Stimulated activated CD8-positive, alpha-beta memory T cell treated with anti-CD3 and anti-CD28 coated beads, Interleukin-7, amount 100 ng/mL, for 1 hour (primary cell): Measurements from ENCODE around the gene ERCC3.
"Not testable (repeated sequence)": the region's sequence is repeated elsewhere in the genome, so short reads cannot be mapped to it uniquely, and the experiment has no call there.

ENCODE experiments used
- DNase-seq, 2 donors: peaks; one replicate each; pipeline ENCODE4 v3.0.0-alpha.2; 2020; ENCODE audit warnings: low read depth in 2 of 2

Gene ERCC3

DNA sequence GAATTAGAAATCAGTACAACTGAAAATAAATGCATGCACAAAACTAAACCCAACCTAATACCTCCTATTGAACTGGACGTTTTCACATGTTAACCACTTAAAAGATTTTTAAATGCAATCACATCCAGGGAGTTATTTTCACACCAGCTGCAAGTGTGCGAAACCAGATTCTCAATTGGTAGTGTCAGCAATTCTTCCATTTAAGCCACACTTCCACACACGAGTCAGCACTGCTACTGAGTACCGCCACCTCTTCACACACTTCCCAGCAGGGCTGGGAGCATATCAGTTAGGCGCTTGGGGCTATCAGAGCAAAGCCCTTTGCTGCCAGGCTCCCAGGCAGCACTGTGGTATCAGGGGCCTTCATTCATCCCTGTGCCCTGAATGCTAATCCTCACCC lies 14.2 kb downstream of the ERCC3 start:
- no peak for DNase-seq

DNA sequence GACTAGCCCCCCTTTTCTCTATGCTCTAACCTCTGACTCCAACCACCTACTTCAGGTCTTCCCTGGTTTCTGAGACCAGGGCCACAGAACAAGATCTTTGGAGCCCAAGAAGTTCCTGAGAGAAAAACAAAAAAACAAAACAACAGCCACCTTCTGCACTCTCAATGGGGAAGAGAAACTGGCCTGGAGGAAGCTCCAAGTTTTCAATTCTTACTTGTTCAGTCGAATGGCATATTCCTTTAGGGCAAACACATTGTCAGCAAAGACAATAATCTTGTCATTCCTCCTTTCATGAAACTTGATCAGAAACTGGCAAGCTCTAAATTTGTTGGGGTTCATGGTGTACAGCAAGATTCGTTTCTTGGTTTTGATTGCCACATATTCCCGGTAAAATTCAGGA lies 15.0 kb downstream of the ERCC3 start:
- DNase-seq, result no peak

DNA sequence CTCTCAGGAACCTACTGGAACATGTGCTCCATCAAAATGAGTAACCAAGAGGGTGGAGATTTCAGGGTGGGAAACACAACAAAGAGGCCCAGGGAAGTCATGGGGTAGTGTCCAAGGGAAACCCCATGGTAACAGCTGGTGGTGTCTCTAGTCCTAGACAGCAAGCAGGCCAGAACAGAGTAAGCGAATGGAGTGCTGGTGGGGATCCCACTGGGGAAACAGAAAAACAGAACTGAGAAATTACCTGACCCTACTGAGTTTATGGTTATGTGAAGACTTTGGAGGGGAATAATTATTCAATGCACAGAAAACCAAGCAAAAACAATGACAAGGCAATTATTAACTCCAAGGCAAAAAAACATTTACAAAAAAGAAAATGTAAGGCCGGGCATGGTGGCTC lies 16.9 kb downstream of the ERCC3 start:
- no peak for DNase-seq

DNA sequence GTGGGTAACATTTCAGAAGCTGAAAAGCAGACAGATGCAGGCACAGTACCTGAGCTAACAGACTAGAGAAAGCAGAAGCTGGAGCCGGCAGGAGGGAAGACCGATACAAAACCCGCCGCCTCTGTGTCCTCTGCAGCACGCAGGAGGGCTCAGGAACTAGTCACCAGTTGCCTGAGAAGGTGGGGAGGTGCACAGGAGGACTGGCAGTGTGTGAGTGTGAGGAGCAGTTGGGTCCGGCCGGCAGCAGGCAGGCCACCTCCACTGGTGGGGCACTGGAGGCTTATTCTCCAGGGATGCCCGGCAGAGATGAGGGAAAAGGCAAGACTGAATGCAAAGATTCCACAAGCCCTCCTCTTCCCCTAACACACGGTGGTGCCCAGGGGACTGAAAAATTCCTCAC lies 18.2 kb downstream of the ERCC3 start:
- no peak for DNase-seq

DNA sequence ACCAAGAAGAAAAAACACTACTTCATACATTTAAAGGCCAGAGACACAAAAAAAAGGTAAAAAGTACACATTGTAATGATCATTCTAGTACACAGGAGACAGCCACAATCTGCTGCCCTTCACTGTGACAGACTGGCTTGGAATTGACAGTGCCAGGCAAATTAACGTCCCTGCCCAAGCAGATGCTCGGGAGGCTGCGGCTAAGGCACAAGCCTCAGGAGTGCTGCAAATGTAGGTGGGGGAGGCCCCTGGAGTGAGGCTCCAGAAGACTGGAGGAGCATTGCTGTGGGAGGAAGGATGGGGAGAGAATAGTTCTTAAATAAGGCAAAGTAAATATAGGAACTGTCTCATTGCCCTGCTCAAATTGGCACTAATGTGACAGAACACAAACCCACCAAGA lies 18.6 kb downstream of the ERCC3 start:
- no peak for DNase-seq

DNA sequence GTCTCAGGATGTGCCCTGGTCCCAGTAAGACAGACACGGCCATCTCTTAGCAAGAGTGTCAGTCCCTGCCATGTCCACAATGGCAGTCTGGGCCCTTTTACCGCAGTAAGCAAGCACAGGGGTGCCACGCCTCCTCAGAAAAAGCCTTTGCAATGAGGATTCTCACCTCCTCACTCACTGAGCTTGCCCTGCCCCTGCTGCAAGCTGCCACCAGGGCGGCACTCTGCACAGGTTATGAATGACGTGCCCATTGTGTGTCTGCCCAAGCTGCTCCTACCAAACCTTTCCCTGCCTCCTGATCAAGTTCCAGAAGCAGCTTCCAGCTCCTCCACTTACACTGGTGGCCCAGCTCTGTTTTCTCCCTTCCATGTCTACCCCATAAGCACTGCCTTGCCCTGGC lies 23.3 kb downstream of the ERCC3 start:
- DNase-seq, result no peak

DNA sequence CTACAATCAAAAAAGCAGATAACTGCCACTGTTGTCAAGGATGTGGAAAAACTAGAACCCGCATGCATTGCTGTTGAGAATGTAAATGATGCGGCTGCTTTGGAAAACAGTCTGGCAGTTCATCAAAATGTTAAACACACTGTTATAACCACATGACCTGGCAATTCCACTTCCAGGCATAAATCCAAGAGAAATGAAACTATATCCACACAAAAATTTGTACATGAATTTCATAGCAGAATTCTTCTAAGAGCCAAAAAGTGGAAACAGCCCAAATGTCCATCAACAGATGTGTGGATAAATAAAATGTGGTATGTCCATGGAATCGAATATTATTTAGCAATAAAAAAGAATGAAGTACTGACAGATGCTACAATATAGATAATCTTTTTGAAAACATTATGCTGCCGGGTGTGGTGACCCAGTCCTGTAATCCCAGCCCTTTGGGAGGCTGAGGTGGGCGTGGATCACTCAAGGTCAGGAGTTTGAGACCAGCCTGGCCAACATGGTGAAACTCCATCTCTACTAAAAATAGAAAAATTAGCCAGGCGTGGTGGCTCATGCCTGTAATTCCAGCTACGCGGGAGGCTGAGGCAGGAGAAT lies 32.0 kb downstream of the ERCC3 start:
- DNase-seq, result no peak

DNA sequence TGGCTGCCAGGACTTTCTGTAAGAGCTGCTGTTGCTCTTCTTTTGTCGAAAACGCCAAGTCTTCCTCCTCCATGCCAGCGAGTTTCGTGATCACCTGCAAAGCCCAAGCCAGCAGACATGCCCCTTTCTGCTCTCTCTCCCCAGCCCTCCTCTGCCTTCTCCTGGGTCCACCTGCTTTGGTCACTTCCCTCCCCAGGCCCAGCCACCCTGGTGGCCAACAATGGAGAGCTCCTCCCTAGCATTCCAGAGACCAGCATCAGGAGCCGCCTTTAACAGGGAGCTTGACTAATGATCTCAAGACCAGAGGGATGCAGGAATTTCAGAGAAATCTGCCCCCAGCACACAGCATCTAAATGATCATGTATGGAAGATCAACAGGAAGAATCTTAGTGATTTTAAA lies 34.6 kb downstream of the ERCC3 start:
- DNase-seq, result no peak

DNA sequence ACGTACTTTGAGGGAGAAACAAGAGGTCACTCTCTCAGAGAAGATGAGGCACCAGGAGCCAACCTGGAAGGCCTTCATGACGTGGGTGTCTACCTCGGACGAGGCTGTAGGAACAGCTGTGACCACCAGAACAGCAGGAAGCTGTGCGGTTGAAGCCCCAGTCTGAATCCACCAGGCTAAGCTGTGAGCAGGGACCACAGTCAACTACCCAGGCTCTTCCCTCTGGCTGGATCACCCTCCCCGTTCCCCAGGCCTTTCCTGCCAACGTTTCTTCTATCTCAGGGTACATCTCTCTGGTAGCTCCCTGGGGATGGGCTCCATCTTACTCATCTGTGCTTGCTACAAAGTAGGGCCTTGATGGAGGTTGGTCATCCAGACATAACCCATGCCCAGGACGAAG lies 37.1 kb downstream of the ERCC3 start:
- no peak for DNase-seq

DNA sequence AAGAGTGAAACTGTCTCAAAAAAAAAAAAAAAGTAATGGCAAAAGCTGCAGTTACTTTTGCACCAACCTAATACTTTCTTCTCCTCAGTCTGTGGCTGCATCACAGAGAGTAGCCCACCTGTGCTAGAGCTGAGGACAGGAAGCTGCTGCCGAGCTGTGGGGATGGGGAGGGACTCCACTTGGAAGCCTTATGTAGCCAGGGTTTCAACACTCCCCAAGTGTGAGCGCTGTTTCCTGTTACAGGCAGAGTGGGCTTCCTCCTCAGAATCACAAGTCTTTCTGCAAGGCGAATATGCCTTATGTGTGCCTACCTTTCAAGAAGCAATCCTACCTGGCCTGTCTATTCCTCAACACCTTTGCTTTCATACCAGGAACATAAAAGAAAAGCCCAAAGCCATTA lies 37.6 kb downstream of the ERCC3 start:
- DNase-seq, result no peak

DNA sequence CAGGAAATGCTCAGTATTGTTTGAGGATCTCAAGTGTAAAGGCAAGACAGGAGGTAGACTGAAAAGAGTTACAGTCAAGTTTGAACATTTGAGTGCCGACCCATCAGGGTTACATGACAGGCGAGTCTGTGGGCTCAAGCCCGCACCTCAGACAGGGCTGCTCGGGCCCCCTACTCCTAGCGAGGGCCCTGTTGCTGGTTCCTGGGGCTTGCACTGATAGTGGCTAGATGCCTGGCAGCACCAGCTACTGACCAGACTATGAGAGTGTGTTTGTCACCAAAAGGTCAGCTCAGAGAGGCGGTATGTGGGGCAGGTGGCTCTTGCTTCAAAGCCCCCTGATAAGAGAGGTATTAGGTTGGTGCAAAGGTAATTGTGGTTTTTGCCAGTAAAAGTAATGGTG lies 38.2 kb downstream of the ERCC3 start:
- DNase-seq, result no peak

DNA sequence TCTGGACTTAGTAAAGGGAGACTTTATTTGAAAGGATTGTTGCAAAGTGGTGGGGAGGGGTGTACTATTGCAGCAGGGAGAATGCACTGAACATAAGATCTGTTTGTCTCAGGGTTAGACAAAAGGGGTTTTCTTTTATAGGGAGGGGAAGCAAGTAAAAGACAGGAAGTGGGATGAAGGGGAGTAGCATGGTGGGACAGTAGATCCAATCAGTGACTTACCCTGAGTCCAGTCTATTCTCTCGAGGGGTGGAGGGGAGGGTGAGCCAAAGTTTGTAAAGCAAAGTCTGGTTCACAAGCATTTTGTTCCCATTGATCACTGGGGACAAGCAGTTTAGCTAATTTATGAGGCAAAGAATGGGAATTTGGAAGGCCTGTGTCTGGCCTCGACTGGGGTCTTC lies 38.8 kb downstream of the ERCC3 start:
- no peak for DNase-seq

DNA sequence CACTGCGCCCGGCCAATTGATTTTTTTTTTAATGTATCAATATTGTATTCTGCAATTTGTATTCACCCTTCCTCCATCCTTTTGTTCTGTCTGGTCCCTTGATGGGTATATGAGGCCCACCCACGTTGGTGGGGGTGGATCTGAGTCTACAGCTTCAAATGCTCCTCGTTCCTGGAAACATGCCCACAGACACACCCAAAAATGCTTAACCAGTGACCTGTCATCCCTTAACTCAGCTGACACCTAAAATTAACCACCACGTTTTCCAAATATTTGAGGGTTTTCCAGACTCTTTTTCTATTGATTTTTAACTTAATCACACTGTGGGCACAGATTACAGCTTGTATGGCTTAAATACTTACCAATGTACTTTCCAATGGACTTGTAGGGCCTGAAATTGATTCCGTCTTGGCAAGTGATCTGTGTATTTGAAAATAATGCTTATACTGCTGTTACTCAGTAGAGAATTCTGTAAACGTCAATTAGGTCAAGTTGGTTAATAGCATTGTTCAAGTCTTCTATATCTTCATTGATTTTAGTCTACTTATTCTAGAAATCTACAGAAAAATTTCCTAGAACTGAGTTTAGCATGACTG lies 39.5 kb downstream of the ERCC3 start:
- DNase-seq, result no peak

DNA sequence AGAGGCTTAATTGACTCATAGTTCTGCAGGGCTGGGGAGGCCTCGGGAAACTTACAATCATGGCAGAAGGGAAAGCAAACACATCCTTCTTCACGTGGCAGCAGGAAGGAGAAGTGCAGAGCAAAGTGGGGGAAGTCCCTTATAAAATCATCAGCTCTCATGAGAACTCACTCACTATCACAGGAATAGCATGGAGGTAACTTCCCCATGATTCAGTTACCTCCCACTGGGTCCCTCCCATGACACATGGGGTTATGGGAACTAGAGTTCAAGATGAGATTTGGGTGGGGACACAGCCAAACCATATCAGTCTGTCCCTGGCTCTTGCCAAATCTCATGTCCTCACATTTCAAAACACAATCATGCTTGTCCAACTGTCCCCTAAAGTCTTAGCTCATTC lies 52.8 kb downstream of the ERCC3 start:
- not testable (repeated sequence) for DNase-seq

DNA sequence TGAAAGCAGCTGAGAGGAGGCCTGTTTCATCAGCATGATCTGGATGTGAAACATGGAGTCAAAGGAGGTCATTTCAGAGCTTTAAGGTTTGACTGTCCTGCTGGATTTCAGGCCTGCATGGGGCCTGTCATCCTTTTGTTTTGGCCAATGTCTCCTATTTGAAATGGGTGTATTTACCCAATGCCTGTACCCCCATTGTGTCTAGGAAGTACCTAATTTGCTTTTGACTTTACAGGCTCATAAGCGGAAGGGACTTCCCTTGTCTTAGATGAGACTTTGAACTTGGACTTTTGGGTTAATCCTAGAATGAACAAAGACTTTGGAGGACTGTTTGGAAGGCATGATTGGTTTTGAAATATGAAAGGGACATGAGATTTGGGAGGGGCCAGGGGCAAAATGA lies 54.5 kb downstream of the ERCC3 start:
- DNase-seq, result no peak

DNA sequence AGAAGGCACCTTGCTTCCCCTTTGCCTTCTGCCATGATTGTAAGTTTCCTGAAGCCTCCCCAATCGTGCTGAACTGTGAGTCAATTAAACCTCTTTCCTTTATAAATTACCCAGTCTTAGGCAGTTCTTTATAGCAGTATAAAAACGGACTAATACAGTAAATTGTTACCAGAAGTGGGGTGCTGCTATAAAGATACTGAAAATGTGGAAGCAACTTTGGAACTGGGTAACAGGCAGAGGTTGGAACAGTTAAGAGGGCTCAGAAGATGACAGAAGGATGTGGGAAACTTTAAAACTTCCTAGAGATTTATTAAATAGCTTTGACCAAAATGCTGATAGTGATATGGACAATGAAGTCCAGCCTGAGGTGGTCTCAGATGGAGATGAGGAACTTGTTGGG lies 56.2 kb downstream of the ERCC3 start:
- DNase-seq, result not testable (repeated sequence)

DNA sequence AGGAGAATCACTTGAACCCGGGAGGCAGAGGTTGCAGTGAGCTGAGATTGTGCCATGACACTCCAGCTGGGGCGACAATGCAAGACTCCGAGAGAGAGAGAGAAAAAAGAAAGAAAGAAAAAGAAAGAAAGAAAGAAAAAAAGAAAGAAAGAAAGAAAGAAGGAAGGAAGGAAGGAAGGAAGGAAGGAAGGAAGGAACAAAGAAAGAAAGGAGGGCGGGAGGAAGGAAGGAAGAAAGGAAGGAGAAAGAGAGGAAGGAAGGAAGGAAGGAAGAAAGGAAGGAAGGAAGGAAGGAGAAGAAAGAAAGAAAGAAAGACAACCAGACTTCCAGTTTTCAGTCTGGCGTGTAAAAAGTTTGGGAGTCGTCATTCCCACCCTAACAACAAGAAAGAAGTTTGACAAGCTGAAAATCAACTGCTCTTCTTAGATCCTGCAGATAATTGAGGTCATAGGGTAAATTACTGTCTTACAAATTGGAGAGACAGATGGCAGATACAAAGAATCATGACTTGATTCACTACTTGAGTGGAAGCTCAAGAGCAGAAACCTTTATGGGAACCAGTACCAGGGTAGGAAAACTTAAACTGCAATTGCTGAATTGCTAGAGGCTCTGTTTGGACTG lies 58.8 kb downstream of the ERCC3 start:
- no peak for DNase-seq

DNA sequence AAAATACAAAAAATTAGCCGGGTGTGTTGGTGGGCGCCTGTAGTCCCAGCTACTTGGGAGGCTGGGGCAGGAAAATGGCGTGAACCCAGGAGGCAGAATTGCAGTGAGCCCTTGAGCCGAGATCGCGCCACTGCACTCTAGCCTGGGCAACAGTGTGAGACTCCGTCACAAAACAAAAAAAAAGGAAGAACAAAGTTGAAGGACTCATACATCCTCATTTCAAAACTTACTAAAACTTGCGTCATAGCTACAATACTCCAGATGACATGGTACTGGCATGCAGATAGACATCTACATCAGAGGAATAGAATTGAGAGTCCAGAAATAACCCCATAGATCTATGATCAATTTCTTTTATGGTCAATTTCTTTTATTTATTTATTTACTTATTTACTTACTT lies 60.2 kb downstream of the ERCC3 start:
- no peak for DNase-seq

DNA sequence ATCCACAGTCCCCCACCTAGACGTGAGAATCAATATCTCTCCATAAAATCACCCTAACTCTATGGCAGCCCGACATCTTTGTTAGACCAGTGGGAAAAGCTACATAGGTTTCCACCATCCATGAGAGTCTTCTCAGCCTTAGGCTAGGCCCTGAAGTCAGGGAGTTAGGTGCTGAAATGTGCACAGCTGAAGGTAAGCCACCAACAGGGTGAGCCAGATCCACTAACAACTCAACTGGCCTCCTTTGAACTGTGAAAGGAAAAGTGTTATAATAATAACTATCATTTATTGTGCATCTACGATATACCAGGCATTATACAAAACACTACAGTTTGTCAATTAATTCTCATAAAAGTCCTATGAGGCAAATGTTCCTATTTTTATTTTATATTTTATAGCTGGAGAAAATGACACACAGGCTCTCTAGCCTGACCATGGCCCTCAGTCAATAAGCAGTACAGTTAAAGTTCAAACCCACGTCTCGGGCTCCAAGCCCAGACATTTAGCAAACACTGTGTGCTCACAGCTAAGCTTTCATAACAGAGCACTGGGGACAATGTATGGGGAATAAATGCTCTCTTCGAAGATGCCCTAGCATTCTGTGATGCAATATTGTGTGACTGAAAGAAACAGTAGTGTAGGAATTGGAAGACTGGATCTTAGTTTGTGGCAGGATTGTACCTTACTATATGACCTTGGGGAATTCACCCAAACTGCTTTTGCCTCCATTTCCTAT lies 62.6 kb downstream of the ERCC3 start:
- no peak for DNase-seq

DNA sequence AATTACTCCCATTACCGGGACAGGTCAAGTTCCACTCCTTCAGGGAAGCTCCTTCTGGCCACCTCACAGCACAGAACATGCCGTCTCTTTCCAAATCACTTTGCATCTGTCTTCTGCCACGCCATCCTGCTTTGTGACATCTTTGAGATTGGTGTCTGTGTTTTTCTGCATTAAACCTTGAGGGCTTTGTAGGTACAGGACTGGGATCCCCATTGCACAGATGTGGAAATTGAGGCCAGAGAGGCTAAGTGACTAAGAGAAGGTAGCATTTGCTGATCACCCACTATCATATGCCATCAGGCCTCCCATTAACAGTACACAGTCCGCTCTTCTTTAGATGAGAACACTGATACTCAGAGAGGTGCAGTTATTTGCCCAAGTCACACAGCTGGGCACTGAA lies 64.4 kb downstream of the ERCC3 start:
- no peak for DNase-seq

DNA sequence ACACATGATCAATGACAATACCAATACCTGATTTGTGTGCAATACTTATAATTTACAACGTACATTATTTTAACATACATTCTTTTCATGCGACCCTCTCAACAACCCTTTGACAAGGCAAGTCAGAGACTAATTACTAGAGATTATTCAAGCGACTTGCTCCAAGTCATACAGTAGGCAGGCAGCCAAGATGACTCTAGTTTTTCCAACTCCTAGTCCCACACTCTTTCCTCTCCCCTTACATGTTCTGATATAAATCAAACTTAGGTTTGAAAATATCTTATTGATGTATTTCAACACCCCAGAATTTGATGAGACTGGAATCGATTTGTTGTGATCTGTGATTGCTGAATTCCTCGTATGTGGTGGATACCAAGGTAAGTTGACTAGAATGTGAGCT lies 65.8 kb downstream of the ERCC3 start:
- DNase-seq, result no peak

DNA sequence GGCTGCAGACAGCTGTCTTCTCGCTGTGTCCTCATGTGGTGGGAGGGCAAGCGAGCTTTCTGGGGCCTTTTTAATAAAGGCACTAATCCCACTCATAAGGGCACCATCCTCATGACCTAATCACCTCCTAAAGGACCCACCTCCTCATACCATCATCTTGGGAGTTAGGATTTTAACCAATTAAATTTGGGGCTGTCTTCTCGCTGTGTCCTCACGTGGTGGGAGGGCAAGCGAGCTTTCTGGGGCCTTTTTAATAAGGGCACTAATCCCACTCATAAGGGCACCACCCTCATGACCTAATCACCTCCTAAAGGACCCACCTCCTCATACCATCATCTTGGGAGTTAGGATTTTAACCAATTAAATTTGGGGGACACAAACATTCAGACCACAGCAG lies 66.7 kb downstream of the ERCC3 start:
- DNase-seq, result not testable (repeated sequence)
